GM19452 (cell line): ENCODE data around the gene SPCS3.
"Not testable (repeated sequence)": the region's sequence is repeated elsewhere in the genome, so short reads cannot be mapped to it uniquely, and the experiment has no call there.

Experiments
- ATAC-seq: cut with Tn5 transposase; IDR thresholded peaks from one replicate; pipeline ENCODE4 v1.9.1; 2021; ENCODE audit not compliant: unreplicated experiment

The SPCS3 gene

DNA sequence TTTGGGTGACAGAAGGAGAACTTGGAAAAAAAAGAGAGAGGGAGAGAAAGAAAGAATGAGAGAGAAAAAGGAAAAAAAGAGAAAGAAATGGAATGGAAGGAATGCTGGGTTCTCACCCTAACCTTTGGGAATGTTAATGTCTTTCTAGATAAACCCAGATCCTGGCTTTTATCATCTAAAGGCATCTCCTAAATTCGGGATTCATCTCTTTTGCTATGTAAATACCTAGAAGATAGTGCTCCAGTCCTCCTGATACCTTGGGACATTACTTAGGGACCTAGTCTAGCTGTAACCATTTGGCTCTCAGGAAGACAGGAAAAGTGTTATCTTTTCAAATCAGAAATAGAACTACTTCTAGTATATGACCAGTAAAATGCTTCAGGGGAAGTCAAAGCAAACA is 15.8 kb upstream of the SPCS3 start:
- no peak for ATAC-seq

DNA sequence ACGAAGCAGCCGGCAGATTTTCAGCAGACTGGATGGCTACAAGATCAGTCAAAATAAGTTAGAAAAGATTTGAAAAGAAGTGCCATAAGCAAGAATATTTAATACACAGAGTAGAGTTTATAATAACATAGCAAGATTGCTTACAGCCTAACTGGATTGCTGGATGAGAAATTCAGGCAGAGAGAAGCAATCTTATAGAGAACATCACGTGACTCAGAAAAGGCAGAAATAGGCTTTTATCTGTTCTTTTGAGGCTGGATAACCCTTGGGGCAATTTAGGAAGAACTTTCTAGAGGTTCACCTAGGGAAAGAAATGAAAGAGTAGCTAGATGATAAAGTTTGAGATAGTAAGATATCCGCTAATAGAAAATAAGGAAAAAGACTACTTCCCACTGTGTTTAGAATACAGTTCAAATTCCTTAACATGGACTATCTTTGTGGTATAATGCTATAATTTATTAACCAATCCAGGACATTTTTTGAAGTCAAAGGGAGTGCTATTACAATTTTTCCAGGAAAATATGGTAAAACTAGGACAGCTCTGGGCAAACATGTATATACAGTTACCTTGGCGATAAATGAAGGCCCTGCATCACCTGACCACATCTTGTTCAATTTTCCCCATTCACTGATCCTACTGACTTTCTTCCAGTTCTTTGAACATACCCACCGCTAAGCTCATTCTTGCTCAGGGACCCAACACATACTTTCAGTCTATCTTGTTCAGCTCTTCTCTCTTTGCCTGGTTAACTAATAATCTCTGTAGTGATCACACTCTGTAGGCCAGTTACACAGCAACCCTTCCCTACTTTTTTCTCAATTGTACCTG is 12.7 kb upstream of the SPCS3 start:
- ATAC-seq = no peak

GRCh38 chr4:176307666-176307930 is 12.2 kb upstream of the SPCS3 start:
- ATAC-seq = no peak

- ATAC-seq = peak; percentile 44
These were observed 11.3 kb upstream of the SPCS3 start for GRCh38 chr4:176308441-176308840.

GRCh38 chr4:176309046-176309445 is 10.7 kb upstream of the SPCS3 start:
- peak; percentile 100 for ATAC-seq

DNA sequence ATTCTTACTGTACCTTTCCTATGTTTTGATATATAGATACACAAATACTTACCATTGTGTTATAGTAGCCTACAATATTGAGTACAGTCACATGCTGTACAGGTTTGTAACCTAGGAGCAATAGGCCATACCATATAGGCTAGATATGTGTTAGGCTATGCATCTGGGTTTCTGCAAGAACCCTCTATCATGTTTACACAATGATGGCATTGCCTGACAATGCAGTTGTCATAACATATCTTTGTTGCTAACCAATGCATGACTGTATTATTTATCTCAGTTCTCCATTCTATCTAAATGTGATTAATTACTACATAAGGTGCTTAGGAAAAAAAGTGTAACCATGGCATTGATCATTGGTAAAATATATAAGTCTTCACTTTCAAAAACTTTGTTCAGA is 10.0 kb upstream of the SPCS3 start:
- no peak for ATAC-seq

GRCh38 chr4:176313596-176314336 is 6.0 kb upstream of the SPCS3 start:
- ATAC-seq = no peak

GRCh38 chr4:176319151-176319703 is 539 bp upstream of the SPCS3 start:
- no peak for ATAC-seq

DNA sequence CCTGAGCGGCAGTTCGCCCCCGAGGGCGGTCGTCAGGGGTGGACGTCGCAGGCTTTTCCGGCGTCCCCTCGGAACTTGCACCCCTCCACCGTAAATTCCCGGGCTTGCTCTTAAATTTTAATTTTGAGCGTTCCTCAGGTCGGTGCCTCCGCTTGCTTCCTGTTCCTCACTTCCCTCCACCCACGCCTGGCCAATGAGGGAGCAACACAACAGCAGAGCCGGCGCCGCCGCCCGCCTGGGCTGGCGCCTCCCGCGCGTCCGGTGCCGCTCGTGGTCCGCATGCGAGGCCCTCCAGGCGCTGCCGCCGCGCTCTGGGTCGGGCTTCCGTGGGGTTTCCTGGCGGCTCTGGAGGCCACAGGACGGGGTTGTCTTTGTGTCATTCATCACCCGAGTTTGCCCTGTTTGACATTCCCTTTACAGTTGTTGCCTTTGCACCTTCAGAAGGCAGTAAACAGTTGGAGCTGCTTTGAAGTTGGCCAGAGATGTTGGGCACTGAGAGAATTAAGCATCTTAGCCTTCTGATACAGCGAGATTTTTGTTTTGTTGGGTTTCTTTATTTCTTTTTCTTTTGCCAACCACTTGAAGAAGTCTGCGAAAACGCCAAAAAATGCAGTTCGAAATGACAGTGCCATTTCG is 692 bp downstream of the SPCS3 start:
- peak; percentile 72 for ATAC-seq

DNA sequence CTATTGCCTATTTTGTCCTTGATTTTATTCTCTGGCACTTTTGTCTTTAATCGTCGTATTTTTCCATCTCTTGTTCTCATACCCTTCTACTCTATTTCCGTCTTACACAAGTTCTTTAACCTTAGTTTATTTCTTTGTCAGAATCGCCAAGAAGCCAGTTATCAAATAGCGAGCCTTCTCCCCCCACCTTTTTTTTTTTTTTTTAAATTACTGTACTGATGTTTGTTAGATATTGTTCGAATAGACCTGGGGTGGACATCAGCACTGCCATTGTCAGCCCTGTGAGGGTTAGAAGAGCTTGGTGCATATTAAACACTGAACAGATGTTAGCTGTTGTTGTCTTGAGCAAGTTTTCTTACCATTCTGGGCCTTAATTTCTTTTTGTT is 1.2 kb downstream of the SPCS3 start:
- no peak for ATAC-seq

GRCh38 chr4:176321589-176321988 is 1.8 kb downstream of the SPCS3 start:
- no peak for ATAC-seq

DNA sequence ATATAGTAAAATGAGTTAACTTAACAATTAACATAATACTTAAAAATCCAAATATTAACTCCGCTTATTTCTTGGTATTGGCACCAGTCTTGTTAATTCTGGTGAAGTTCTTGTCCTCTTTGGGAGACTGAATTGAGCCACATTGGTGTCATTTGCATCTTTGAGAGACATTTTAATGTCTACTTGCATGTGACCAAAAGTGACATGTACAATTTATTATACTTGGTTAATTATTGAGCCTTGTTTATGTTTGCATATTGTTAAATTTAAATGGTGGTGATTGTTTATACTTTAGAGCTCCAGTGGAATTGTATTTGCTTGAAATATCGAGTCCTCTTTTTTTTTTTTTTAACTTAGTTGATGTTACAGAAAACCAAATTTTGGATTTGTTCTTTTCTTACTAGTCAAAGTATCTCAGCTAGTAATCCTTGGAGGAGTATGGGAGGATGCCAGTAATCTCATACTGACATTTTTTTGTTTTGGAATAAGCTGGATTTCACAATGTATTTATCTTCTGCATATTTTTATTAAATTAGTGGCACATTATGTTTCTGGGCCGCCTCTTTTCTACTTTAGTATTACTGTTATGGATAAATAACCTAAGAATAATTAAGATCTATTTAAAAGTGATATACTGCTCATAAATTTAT is 3.9 kb downstream of the SPCS3 start:
- ATAC-seq = no peak

DNA sequence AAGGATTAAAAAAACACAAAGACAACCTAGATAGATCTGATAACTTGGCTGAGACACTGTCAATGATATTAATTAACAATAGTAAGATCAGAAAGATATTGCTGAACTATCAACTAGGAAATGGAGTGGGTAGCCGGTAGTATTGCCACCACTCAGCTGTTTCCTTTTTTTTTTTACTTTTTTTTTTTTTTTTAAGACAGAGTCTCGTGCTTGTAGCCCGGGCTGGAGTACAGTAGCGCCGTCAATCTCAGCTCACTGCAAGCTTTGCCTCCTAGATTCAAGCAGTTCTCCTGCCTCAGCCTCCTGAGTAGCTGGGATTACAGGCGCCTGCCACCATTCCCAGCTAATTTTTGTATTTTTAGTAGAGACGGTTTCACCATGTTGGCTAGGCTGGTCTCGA is 5.1 kb downstream of the SPCS3 start:
- ATAC-seq = not testable (repeated sequence)

DNA sequence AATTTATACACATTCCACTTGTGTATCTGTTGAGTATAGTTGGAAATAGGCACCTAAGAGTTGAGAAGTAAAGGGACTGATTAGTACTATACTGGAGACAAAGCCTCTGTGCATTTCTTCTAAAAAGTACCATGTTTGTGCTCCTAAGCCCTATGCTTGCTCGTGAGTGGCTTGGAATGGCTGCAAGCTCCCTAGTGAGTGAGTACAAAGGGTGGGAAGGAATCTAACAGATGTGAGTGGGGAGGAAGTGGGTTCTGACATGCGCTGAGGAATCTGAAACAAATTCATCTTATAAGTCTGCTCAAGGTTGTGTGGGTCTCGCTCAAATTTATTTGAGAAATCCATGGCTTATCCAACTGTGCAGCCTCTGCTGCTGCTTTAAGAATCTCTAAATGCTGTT is 13.3 kb downstream of the SPCS3 start:
- no peak for ATAC-seq

GRCh38 chr4:176334066-176334465 is 14.3 kb downstream of the SPCS3 start:
- no peak for ATAC-seq

- no peak for ATAC-seq
These were observed 15.7 kb downstream of the SPCS3 start for GRCh38 chr4:176335421-176335820.

DNA sequence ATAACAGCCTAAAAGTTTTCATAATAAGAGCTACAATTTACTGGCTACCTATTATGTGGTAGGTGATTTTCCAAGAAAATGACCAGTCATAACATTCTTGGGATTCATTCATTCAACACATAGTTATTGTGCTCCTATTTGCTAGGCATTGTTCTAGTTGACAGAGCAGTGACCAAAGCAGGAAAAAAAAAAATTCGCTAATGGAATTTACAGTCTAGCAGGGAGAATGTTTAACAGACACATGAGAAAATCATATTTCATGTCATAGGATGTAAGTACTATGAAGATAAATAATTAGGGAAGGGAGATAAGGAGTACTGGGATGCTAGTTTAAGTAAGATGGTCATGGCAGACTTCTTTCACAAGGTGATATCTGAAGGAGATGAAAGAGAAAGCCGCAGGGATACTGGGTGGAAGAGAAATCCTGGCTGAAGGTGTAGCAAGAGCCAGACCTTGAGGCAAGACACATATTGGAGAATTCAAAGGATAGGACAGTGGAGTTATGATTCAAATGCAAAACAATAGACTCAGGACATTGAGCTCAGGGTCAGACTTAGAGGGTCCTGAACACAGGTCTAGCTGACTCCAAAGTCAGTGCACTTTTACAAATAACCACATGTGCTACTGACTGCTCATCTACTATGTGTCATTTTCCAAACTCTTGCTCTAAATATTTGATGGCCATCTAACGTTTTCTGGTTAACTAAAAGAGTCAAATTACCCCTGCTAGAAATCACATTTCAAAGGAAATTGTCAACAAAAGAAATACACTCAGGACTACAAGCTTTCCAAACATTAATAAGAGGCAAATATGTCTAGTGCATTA is 20.4 kb downstream of the SPCS3 start:
- peak; percentile 18 for ATAC-seq

- peak; percentile 64 for ATAC-seq
These were observed 21.3 kb downstream of the SPCS3 start for GRCh38 chr4:176340871-176341685.

DNA sequence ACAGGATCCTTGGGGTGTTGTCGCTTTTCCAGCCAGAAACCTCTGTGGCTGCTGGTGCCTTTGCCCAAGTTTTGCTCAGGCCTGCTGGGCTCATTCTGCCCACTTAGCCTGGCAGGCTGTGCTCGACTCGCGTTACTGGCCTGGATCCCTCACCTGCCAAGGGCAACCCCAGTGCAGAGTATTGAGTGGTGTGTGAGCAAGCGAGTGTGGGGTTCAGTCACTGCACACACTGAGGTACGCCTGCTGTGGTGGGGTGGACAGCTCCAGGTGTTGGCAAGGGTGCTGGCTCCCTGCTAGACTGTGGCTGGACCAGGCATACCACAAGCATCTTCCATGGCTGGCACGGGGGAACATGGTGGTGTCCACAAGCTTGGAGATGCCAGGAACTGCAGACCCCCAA is 22.6 kb downstream of the SPCS3 start:
- ATAC-seq = no peak

DNA sequence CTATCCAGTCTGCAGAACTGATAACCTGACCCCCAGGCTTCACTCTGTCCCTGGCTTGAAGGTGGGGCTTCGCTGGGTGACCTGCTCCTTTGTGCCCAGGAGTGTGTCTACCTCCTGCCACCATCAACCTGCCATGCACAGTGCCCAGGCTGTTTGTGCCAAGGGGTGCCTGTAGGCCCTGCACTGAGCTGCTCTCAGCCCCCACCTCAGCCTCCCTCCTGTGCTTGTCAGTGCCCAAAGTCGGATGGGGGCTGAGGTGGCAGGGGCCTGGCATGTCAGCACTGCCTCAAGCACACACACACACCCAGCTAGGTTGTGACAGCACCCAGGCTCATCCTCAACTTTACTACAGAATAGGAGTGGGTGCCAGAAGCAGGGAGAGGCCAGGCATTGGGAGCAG is 23.5 kb downstream of the SPCS3 start:
- no peak for ATAC-seq
